Smooth muscle cell (in vitro differentiated cells): ENCODE measurements around the gene BLM. TPM values are rescaled to one million over a fixed set of nuclear protein-coding genes. Genes with fewer than 3 reads are reported as not detected.
"Not testable (repeated sequence)": the region's sequence is repeated elsewhere in the genome, so short reads cannot be mapped to it uniquely, and the experiment has no call there.

Experiments used
- DNase-seq: peaks from one replicate; lab custom pipeline; 2025; ENCODE audit not compliant: unreplicated experiment; lab: John Stamatoyannopoulos, UW
- H2AFZ ChIP-seq: fragments of 200-600 bp; sonication (generic); 2 replicates; pipeline ENCODE4 v1.6.0; 2016; ENCODE audit warnings: antibody characterized with exemption, low read depth, mild to moderate bottlenecking
- H3F3A ChIP-seq: fragments of 200-600 bp; sonication (generic); 2 replicates; pipeline ENCODE4 v1.6.0; 2017; ENCODE audit warnings: antibody characterized with exemption, low read depth
- H3K27ac ChIP-seq: fragments of 200-600 bp; sonication (generic); 2 replicates; pipeline ENCODE4 v1.5.1; 2016; ENCODE audit warnings: low read depth, mild to moderate bottlenecking
- H3K27me3 ChIP-seq: fragments of 200-600 bp; sonication (generic); 2 replicates; pipeline ENCODE4 v1.6.1; 2016; ENCODE audit warnings: low read depth, mild to moderate bottlenecking
- H3K36me3 ChIP-seq: fragments of 200-600 bp; sonication (generic); 2 replicates; pipeline ENCODE4 v1.5.1; 2016; ENCODE audit warnings: low read depth
- H3K4me1 ChIP-seq: fragments of 200-600 bp; sonication (generic); 2 replicates; pipeline ENCODE4 v1.5.1; 2016; ENCODE audit warnings: low read depth
- H3K4me2 ChIP-seq: fragments of 200-600 bp; sonication (generic); 2 replicates; pipeline ENCODE4 v1.6.0; 2016; ENCODE audit warnings: mild to moderate bottlenecking
- H3K4me3 ChIP-seq: fragments of 200-600 bp; sonication (generic); 2 replicates; pipeline ENCODE4 v1.5.1; 2016; ENCODE audit warnings: mild to moderate bottlenecking
- H3K79me2 ChIP-seq: fragments of 200-600 bp; sonication (generic); 2 replicates; pipeline ENCODE4 v1.6.0; 2016; ENCODE audit warnings: low read depth, mild to moderate bottlenecking
- H3K9ac ChIP-seq: fragments of 200-600 bp; sonication (generic); 2 replicates; pipeline ENCODE4 v1.6.0; 2016; ENCODE audit warnings: low read depth
- H3K9me3 ChIP-seq: fragments of 200-600 bp; sonication (generic); replicated peaks from 2 replicates; pipeline ENCODE4 v1.5.1; 2016; ENCODE audit warnings: low read depth
- H4K20me1 ChIP-seq: fragments of 200-600 bp; sonication (generic); 2 replicates; pipeline ENCODE4 v1.6.0; 2016; ENCODE audit warnings: low read depth
- CTCF ChIP-seq: fragments of 200-600 bp; sonication (generic); IDR thresholded peaks from 2 replicates; pipeline ENCODE4 v1.5.1; 2017; ENCODE audit warnings: borderline replicate concordance, mild to moderate bottlenecking, antibody characterized with exemption; ENCODE audit not compliant: insufficient read depth, poor library complexity, severe bottlenecking
- WGBS: methylation state at CpG from one replicate; pipeline ENCODE4 v1.1.7; 2016; ENCODE audit warnings: low lambda C conversion rate; 5-methylcytosine and 5-hydroxymethylcytosine counted together
- polyA plus RNA-seq: library from polyadenylated mRNA; unstranded; fragments of >200 nt; fragmentation: Nextera tagmentation; extraction: Ambion mirVana; gene quantifications from 2 replicates; pipeline ENCODE4 v1.2.1, GENCODE V29; 2016
- total RNA-seq: library from RNA; depleted of rRNA; stranded (reverse); fragments of >200 nt; gene quantifications from 2 replicates; pipeline ENCODE4 v1.2.3, GENCODE V29; 2014

Gene BLM
- total and polyA plus RNA-seq, 2 experiments from 2014 or later, result 3.1 to 4.9 TPM

GRCh38 chr15:90840954-90841353, 123.8 kb downstream of the BLM start:
- Histone ChIP-seq H3K9me3 (no peaks in the 10 kb centered on the region), H4K20me1 (no peaks in the 10 kb centered on the region), H3K4me1 (peaks cover 16% of the 10 kb centered on the region), H3K36me3 (no peaks in the 10 kb centered on the region), H2AFZ (no peak overlapping the region), H3K4me3 (no peak overlapping the region), H3K79me2 (no peaks in the 10 kb centered on the region), H3K4me2 (peak overlapping the region; percentile 38), H3K27ac (peak overlapping the region; percentile 74), H3F3A (peaks cover 14% of the 10 kb centered on the region), H3K27me3 (no peaks in the 10 kb centered on the region), H3K9ac (no peak overlapping the region)
- no peak for DNase-seq
- TF ChIP-seq CTCF, result no peak
- 12% methylated on average over 8 of the region's 8 CpGs for WGBS

DNA sequence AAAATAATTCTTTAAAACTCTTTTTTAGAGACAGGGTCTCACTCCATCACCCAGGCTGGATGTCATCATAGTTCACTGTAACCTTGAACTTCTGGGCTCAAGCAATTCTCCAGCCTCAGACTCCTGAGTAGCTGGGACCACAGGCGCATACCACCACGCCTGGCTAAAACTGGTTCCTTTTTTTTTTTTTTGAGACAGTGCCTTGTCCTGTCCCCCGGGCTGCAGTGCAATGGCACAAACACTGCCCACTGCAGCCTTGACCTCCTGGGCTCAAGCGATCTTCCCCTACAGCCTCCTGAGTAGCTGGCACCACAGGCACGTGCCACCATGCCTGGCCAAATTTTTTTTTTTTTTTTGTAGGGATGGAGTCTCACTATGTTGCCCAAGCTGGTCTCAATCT, 127.5 kb downstream of the BLM start:
- no peak for DNase-seq
- no peak for TF ChIP-seq CTCF
- WGBS, result 83% methylated on average over 5 of the region's 5 CpGs
- no peaks in the 10 kb centered on the region for H4K20me1 ChIP-seq
- peak overlapping the region; percentile 74 for H3K27ac ChIP-seq
- H2AFZ ChIP-seq, result no peak overlapping the region
- H3K4me2 ChIP-seq, result no peak overlapping the region
- H3K9ac ChIP-seq, result no peak overlapping the region
- H3K9me3 ChIP-seq, result no peaks in the 10 kb centered on the region
- H3F3A ChIP-seq, result peaks cover 11% of the 10 kb centered on the region
- no peaks in the 10 kb centered on the region for H3K79me2 ChIP-seq
- H3K27me3 ChIP-seq, result no peaks in the 10 kb centered on the region
- no peak overlapping the region for H3K4me3 ChIP-seq
- H3K36me3 ChIP-seq, result no peaks in the 10 kb centered on the region
- peaks cover 11% of the 10 kb centered on the region for H3K4me1 ChIP-seq

DNA sequence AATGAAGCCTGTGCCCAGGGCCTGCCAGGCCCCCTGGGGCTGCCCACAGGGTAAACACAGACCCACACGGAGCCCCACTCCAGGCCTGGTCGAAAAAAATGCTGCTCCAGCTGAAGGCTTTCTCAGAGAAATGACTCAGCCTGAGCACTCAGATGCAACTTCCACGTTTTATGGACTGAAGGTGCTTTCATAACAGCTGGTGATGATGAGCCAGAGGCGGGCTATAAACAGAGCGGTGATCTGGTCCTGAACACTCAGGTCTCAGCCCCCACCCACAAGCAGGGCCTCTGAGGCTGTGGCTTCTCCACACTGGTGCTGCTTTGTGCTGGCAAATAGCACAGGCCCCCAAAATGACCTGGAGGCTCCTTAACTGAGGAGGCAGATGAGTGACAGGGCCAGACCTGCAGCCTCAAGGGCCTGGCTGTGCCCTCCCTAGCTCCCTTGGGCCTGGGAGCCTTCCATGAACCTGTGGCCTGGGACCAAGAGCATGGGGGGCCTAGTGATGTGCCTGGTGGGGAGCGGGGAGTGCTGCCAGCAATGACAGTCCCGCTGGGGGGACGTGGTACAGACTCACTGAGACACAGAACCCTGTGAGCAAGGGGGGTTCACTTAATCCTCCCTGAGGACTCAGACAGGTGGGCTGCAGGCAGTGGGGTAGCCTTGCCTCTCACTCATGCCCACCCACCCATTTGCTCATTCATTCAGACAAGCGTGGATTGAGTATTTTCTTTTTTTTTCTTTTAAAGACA, 128.2 kb downstream of the BLM start:
- no peak overlapping the region for H2AFZ ChIP-seq
- no peak overlapping the region for H3K4me3 ChIP-seq
- no peaks in the 10 kb centered on the region for H4K20me1 ChIP-seq
- TF ChIP-seq CTCF, result no peak
- peak overlapping the region; percentile 16 for H3K9ac ChIP-seq
- H3F3A ChIP-seq, result peaks cover 4% of the 10 kb centered on the region
- H3K4me1 ChIP-seq, result peaks cover 4% of the 10 kb centered on the region
- H3K9me3 ChIP-seq, result no peaks in the 10 kb centered on the region
- H3K36me3 ChIP-seq, result no peaks in the 10 kb centered on the region
- H3K27ac ChIP-seq, result peak overlapping the region; percentile 74
- DNase-seq, result peak; percentile 35
- H3K4me2 ChIP-seq, result no peak overlapping the region
- 43% methylated on average over 9 of the region's 9 CpGs for WGBS
- no peaks in the 10 kb centered on the region for H3K27me3 ChIP-seq
- no peaks in the 10 kb centered on the region for H3K79me2 ChIP-seq

DNA sequence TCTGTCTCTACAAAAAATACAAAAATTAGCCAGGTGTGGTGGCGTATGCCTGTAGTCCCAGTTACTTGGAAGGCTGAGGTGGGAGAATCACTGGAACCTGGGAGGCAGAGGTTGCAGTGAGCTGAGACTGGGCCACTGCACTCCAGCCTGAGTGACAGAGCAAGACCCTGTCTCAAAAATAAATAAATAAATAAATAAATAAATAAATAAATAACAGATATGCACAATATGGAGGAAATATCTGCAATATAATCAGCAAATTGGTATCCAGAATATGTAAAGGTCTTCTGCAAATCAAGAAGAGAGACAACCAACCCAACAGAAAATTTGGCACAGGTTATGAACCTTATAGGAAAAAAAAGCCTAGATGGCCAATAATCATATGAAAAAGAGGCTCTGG, 132.3 kb downstream of the BLM start:
- not testable (repeated sequence) for DNase-seq, H3K36me3 ChIP-seq, H3F3A ChIP-seq, H2AFZ ChIP-seq, H3K4me2 ChIP-seq, H3K9ac ChIP-seq, H3K27ac ChIP-seq, H3K9me3 ChIP-seq, H4K20me1 ChIP-seq, H3K4me1 ChIP-seq, H3K4me3 ChIP-seq, H3K79me2 ChIP-seq, H3K27me3 ChIP-seq
- 100% methylated on average over 1 of the region's 1 CpG for WGBS
